ENCODE results near the gene STOML1.

GRCh38 chr15:74041311-74041756 is 49.2 kb upstream of the STOML1 start:
- TF ChIP-seq CTCF (IDR thresholded peaks at IDR 0.05; ENCODE audit: low read length) (no peak), EZH2 (IDR thresholded peaks at IDR 0.05; ENCODE audit: borderline replicate concordance, low read length) (no peak)
